ENCODE measurements around the gene SLC17A9. TPM values are rescaled to one million over a fixed set of nuclear protein-coding genes. Genes with fewer than 3 reads are reported as not detected.
"Not testable (repeated sequence)": the region's sequence is repeated elsewhere in the genome, so short reads cannot be mapped to it uniquely, and the experiment has no call there.

Gene SLC17A9
- total RNA-seq, 1 donor from 2014 or later = 7.0 TPM

- H3K9me3 Mint-ChIP-seq (ENCODE audit: unreplicated experiment) = no peaks in the 10 kb centered on the region
- peaks cover 8% of the 10 kb centered on the region for H3K4me1 Mint-ChIP-seq (ENCODE audit: unreplicated experiment)
- H3K4me3 Mint-ChIP-seq (ENCODE audit: unreplicated experiment) = no peak overlapping the region
- DNase-seq (ENCODE audit: low spot score) = no peak
- peaks cover 7% of the 10 kb centered on the region for H3K27me3 Mint-ChIP-seq (ENCODE audit: unreplicated experiment)
- no peak overlapping the region for H3K27ac Mint-ChIP-seq (ENCODE audit: unreplicated experiment)
- no peak for TF ChIP-seq CTCF (IDR thresholded peaks at IDR 0.05; ENCODE audit: unreplicated experiment)
- H3K36me3 Mint-ChIP-seq (ENCODE audit: low read depth, unreplicated experiment) = no peaks in the 10 kb centered on the region
These were observed 4.9 kb downstream of the SLC17A9 start for GRCh38 chr20:62957136-62958117.

GRCh38 chr20:62958388-62959100, 6.0 kb downstream of the SLC17A9 start:
- peaks cover 6% of the 10 kb centered on the region for H3K4me1 Mint-ChIP-seq (ENCODE audit: unreplicated experiment)
- peaks cover 7% of the 10 kb centered on the region for H3K27me3 Mint-ChIP-seq (ENCODE audit: unreplicated experiment)
- H3K4me3 Mint-ChIP-seq (ENCODE audit: unreplicated experiment) = no peak overlapping the region
- no peaks in the 10 kb centered on the region for H3K36me3 Mint-ChIP-seq (ENCODE audit: low read depth, unreplicated experiment)
- no peak for TF ChIP-seq CTCF (IDR thresholded peaks at IDR 0.05; ENCODE audit: unreplicated experiment)
- DNase-seq (ENCODE audit: low spot score) = no peak
- no peaks in the 10 kb centered on the region for H3K9me3 Mint-ChIP-seq (ENCODE audit: unreplicated experiment)
- H3K27ac Mint-ChIP-seq (ENCODE audit: unreplicated experiment) = no peak overlapping the region

GRCh38 chr20:62959101-62959971, 6.8 kb downstream of the SLC17A9 start:
- Mint-ChIP-seq H3K36me3 (ENCODE audit: low read depth, unreplicated experiment) (no peaks in the 10 kb centered on the region), H3K4me1 (ENCODE audit: unreplicated experiment) (no peaks in the 10 kb centered on the region), H3K27ac (ENCODE audit: unreplicated experiment) (no peak overlapping the region), H3K27me3 (ENCODE audit: unreplicated experiment) (peaks cover 7% of the 10 kb centered on the region), H3K9me3 (ENCODE audit: unreplicated experiment) (no peaks in the 10 kb centered on the region), H3K4me3 (ENCODE audit: unreplicated experiment) (no peak overlapping the region)
- TF ChIP-seq CTCF (IDR thresholded peaks at IDR 0.05; ENCODE audit: unreplicated experiment) = no peak
- DNase-seq (ENCODE audit: low spot score) = no peak

GRCh38 chr20:62959998-62960436, 7.5 kb downstream of the SLC17A9 start:
- H3K27ac Mint-ChIP-seq (ENCODE audit: unreplicated experiment) = peak overlapping the region; percentile 36
- TF ChIP-seq CTCF (IDR thresholded peaks at IDR 0.05; ENCODE audit: unreplicated experiment) = no peak
- peaks cover 7% of the 10 kb centered on the region for H3K27me3 Mint-ChIP-seq (ENCODE audit: unreplicated experiment)
- no peaks in the 10 kb centered on the region for H3K36me3 Mint-ChIP-seq (ENCODE audit: low read depth, unreplicated experiment)
- no peak overlapping the region for H3K4me3 Mint-ChIP-seq (ENCODE audit: unreplicated experiment)
- H3K9me3 Mint-ChIP-seq (ENCODE audit: unreplicated experiment) = no peaks in the 10 kb centered on the region
- H3K4me1 Mint-ChIP-seq (ENCODE audit: unreplicated experiment) = no peaks in the 10 kb centered on the region
- DNase-seq (ENCODE audit: low spot score) = no peak

GRCh38 chr20:62960446-62961309, 8.2 kb downstream of the SLC17A9 start:
- not testable (repeated sequence) for H3K36me3 Mint-ChIP-seq (ENCODE audit: low read depth, unreplicated experiment); H3K4me3 Mint-ChIP-seq (ENCODE audit: unreplicated experiment); H3K4me1 Mint-ChIP-seq (ENCODE audit: unreplicated experiment); DNase-seq (ENCODE audit: low spot score); H3K27ac Mint-ChIP-seq (ENCODE audit: unreplicated experiment); H3K27me3 Mint-ChIP-seq (ENCODE audit: unreplicated experiment); H3K9me3 Mint-ChIP-seq (ENCODE audit: unreplicated experiment)
